ENCODE results near the gene LRRC75A.

GRCh38 chr17:16517477-16517876, 25.5 kb upstream of the LRRC75A start:
- TF ChIP-seq CTCF (IDR thresholded peaks at IDR 0.05) (no peak), POLR2A (IDR thresholded peaks at IDR 0.05) (no peak)

Data from heart left ventricle (tissue), 13 donors.